ENCODE results near the gene CTNNA3. TPM values are rescaled to one million over a fixed set of nuclear protein-coding genes. Genes with fewer than 3 reads are reported as not detected.
"Not testable (repeated sequence)": the region's sequence is repeated elsewhere in the genome, so short reads cannot be mapped to it uniquely, and the experiment has no call there.

CTNNA3 gene
- polyA plus RNA-seq, 1 experiment, result 0.26 TPM

DNA sequence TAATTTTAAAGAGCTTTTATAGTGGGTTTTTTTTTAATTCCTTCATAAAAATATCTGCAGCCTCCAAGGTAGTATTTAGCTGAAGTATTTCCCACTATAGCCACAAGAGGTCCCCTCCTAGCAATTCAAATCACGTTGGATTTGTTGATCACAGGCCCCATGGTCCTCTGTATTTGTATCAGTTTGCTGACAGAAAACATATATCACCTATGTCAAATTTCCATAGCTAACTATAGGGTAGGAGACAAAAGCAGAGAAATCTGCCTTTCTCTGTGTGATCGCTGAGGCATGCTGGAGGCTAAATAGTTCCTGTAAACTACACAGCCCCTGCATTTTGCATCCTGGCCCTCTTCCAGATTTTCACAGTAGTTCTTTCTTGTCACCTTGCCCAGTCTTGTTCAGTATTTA lies 1.7 kb upstream of the CTNNA3 start:
- Histone ChIP-seq H3K4me3 (ENCODE audit: low read depth, low read length) (no peak overlapping the region), H3K27me3 (ENCODE audit: control insufficient read depth, insufficient read depth, low read length) (peaks cover 3% of the 10 kb centered on the region), H3K9me3 (ENCODE audit: control insufficient read depth, insufficient read depth, low read length) (no peaks in the 10 kb centered on the region), H3K27ac (ENCODE audit: low read depth, low read length) (no peak overlapping the region)
- TF ChIP-seq, protein P1, sequence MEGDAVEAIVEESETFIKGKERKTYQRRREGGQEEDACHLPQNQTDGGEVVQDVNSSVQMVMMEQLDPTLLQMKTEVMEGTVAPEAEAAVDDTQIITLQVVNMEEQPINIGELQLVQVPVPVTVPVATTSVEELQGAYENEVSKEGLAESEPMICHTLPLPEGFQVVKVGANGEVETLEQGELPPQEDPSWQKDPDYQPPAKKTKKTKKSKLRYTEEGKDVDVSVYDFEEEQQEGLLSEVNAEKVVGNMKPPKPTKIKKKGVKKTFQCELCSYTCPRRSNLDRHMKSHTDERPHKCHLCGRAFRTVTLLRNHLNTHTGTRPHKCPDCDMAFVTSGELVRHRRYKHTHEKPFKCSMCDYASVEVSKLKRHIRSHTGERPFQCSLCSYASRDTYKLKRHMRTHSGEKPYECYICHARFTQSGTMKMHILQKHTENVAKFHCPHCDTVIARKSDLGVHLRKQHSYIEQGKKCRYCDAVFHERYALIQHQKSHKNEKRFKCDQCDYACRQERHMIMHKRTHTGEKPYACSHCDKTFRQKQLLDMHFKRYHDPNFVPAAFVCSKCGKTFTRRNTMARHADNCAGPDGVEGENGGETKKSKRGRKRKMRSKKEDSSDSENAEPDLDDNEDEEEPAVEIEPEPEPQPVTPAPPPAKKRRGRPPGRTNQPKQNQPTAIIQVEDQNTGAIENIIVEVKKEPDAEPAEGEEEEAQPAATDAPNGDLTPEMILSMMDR (IDR thresholded peaks at IDR 0.05; ENCODE audit: low read depth, low read length), result peak; percentile 78
- POLR2A ChIA-PET, result no interaction called here
- CTCF ChIA-PET, result interaction anchor here (0.5 to 4.6 kb wide), 42 partner anchors 10 to 871 kb away, joined by 3 to 187 read pairs (median 4); no protein-coding TSS in a partner anchor
- DNase-seq (ENCODE audit: low read depth, low spot score), result peak; percentile 20

DNA sequence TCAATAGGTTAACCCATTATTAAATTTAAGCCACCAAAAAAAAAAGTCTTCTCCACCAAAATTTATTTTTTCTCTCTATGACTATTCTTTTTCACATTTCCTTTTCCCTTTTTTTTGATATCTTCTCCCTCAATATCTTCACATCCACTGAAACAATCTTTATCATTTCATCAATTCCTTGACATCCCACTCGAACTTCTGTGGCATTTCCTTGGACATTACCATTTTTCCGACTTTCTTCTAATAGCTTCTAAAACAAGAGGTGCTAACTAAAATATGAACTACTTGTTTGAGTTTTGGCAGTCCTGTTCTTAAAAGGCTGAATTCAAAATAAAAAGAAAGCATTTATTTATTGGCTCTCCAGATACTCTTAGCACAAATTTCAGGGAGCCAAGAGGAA lies 684 bp upstream of the CTNNA3 start:
- Histone ChIP-seq H3K27ac (ENCODE audit: low read depth, low read length) (no peak overlapping the region), H3K9me3 (ENCODE audit: control insufficient read depth, insufficient read depth, low read length) (no peaks in the 10 kb centered on the region), H3K27me3 (ENCODE audit: control insufficient read depth, insufficient read depth, low read length) (peaks cover 3% of the 10 kb centered on the region), H3K4me3 (ENCODE audit: low read depth, low read length) (no peak overlapping the region)
- ChIA-PET CTCF (interaction anchor here (0.6 to 4.6 kb wide), 22 partner anchors 10 to 870 kb away, joined by 3 to 187 read pairs (median 5); no protein-coding TSS in a partner anchor), POLR2A (no interaction called here)
- DNase-seq (ENCODE audit: low read depth, low spot score), result no peak
- TF ChIP-seq, protein P1 (IDR thresholded peaks at IDR 0.05; ENCODE audit: low read depth, low read length), result no peak

GRCh38 chr10:67695555-67695954 lies 440 bp downstream of the CTNNA3 start:
- ChIA-PET CTCF (interaction anchor here (0.7 to 4.6 kb wide), 3 partner anchors 14 to 84 kb away, joined by 3 to 187 read pairs (median 25); no protein-coding TSS in a partner anchor), POLR2A (no interaction called here)

GRCh38 chr10:67691861-67692260 lies 4.1 kb downstream of the CTNNA3 start:
- not testable (repeated sequence) for DNase-seq (ENCODE audit: low read depth, low spot score)

More at GRCh38 chr10:67695555-67695954, 440 bp downstream of the CTNNA3 start:
- DNase-seq (ENCODE audit: low read depth, low spot score), result no peak
- TF ChIP-seq, protein P1 (IDR thresholded peaks at IDR 0.05; ENCODE audit: low read depth, low read length), result no peak
- H3K9me3 ChIP-seq (ENCODE audit: control insufficient read depth, insufficient read depth, low read length), result no peaks in the 10 kb centered on the region
- peaks cover 3% of the 10 kb centered on the region for H3K27me3 ChIP-seq (ENCODE audit: control insufficient read depth, insufficient read depth, low read length)
- H3K4me3 ChIP-seq (ENCODE audit: low read depth, low read length), result no peak overlapping the region
- no peak overlapping the region for H3K27ac ChIP-seq (ENCODE audit: low read depth, low read length)

GRCh38 chr10:67690540-67690939 lies 5.5 kb downstream of the CTNNA3 start:
- POLR2A ChIA-PET, CTCF ChIA-PET: not testable (repeated sequence)

More at GRCh38 chr10:67691861-67692260, 4.1 kb downstream of the CTNNA3 start:
- CTCF ChIA-PET; H3K9me3 ChIP-seq (ENCODE audit: control insufficient read depth, insufficient read depth, low read length); H3K27ac ChIP-seq (ENCODE audit: low read depth, low read length); H3K4me3 ChIP-seq (ENCODE audit: low read depth, low read length); POLR2A ChIA-PET; H3K27me3 ChIP-seq (ENCODE audit: control insufficient read depth, insufficient read depth, low read length): not testable (repeated sequence)

DNA sequence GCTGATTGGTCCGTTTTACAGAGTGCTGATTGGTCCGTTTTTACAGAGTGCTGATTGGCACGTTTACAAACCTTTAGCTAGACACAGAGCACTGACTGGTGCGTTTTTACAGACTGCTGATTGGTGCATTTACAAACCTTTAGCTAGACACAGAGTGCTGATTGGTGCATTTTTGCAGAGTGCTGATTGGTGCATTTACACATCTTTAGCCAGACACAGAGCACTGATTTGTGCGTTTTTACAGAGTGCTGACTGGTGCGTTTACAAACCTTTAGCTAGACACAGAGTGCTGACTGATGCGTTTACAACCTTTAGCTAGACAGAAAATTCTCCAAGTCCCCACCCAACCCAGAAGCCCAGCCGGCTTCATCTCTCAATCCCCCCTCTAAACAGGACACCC lies 11.9 kb downstream of the CTNNA3 start:
- H3K27ac ChIP-seq (ENCODE audit: low read depth, low read length); H3K27me3 ChIP-seq (ENCODE audit: control insufficient read depth, insufficient read depth, low read length); H3K4me3 ChIP-seq (ENCODE audit: low read depth, low read length); DNase-seq (ENCODE audit: low read depth, low spot score); POLR2A ChIA-PET; H3K9me3 ChIP-seq (ENCODE audit: control insufficient read depth, insufficient read depth, low read length): not testable (repeated sequence)
- CTCF ChIA-PET, result interaction anchor here (0.7 kb wide), 1 partner anchor 13 kb away, joined by 3 read pairs; no protein-coding TSS in a partner anchor

More at GRCh38 chr10:67690540-67690939, 5.5 kb downstream of the CTNNA3 start:
- not testable (repeated sequence) for DNase-seq (ENCODE audit: low read depth, low spot score); H3K4me3 ChIP-seq (ENCODE audit: low read depth, low read length); H3K9me3 ChIP-seq (ENCODE audit: control insufficient read depth, insufficient read depth, low read length); H3K27ac ChIP-seq (ENCODE audit: low read depth, low read length); H3K27me3 ChIP-seq (ENCODE audit: control insufficient read depth, insufficient read depth, low read length)
